Femur (tissue), 1 donor: ENCODE measurements around the gene CLCNKB.
"Not testable (repeated sequence)": the region's sequence is repeated elsewhere in the genome, so short reads cannot be mapped to it uniquely, and the experiment has no call there.

Experiments used
- DNase-seq: peaks from one replicate; pipeline ENCODE4 v3.0.0-alpha.2; 2017

Gene CLCNKB

GRCh38 chr1:16036461-16036860 lies 7.1 kb upstream of the CLCNKB start:
- not testable (repeated sequence) for DNase-seq

- DNase-seq, result no peak
Observed at GRCh38 chr1:16038620-16038912, 5.0 kb upstream of the CLCNKB start.

GRCh38 chr1:16039871-16040270 lies 3.7 kb upstream of the CLCNKB start:
- not testable (repeated sequence) for DNase-seq

GRCh38 chr1:16041200-16041599 lies 2.4 kb upstream of the CLCNKB start:
- no peak for DNase-seq

- DNase-seq, result no peak
Observed at GRCh38 chr1:16042096-16042495, 1.5 kb upstream of the CLCNKB start.

GRCh38 chr1:16042654-16043053 lies 928 bp upstream of the CLCNKB start:
- DNase-seq, result not testable (repeated sequence)

GRCh38 chr1:16043950-16044349 lies 368 bp downstream of the CLCNKB start:
- DNase-seq, result no peak

GRCh38 chr1:16046842-16047241 lies 3.3 kb downstream of the CLCNKB start:
- DNase-seq, result no peak

GRCh38 chr1:16047791-16048475 lies 4.4 kb downstream of the CLCNKB start:
- no peak for DNase-seq

GRCh38 chr1:16048573-16049189 lies 5.1 kb downstream of the CLCNKB start:
- DNase-seq, result peak; percentile 71

- DNase-seq, result no peak
Observed at GRCh38 chr1:16050328-16050727, 6.7 kb downstream of the CLCNKB start.

GRCh38 chr1:16051039-16051438 lies 7.5 kb downstream of the CLCNKB start:
- DNase-seq, result no peak

- not testable (repeated sequence) for DNase-seq
Observed at GRCh38 chr1:16051949-16052348, 8.4 kb downstream of the CLCNKB start.

GRCh38 chr1:16053781-16054502 lies 10.4 kb downstream of the CLCNKB start:
- no peak for DNase-seq

GRCh38 chr1:16054598-16055540 lies 11.3 kb downstream of the CLCNKB start:
- no peak for DNase-seq

- peak; percentile 89 for DNase-seq
Observed at GRCh38 chr1:16055613-16056520, 12.3 kb downstream of the CLCNKB start.

- DNase-seq, result not testable (repeated sequence)
Observed at GRCh38 chr1:16056521-16056912, 12.9 kb downstream of the CLCNKB start.

- DNase-seq, result not testable (repeated sequence)
Observed at GRCh38 chr1:16057314-16057915, 13.8 kb downstream of the CLCNKB start.

- DNase-seq, result not testable (repeated sequence)
Observed at GRCh38 chr1:16058394-16059120, 15.0 kb downstream of the CLCNKB start.

- no peak for DNase-seq
Observed at GRCh38 chr1:16061266-16061665, 17.7 kb downstream of the CLCNKB start.
